NOMO-1 treated with DMSO at 0.1 percent for 48 hours (cell line): ENCODE data around the gene SH2B2.
"Not testable (repeated sequence)": the region's sequence is repeated elsewhere in the genome, so short reads cannot be mapped to it uniquely, and the experiment has no call there.

Source experiments
- DNase-seq: peaks from one replicate; lab custom pipeline; 2025; ENCODE audit not compliant: unreplicated experiment; lab: John Stamatoyannopoulos, UW

SH2B2 gene

DNA sequence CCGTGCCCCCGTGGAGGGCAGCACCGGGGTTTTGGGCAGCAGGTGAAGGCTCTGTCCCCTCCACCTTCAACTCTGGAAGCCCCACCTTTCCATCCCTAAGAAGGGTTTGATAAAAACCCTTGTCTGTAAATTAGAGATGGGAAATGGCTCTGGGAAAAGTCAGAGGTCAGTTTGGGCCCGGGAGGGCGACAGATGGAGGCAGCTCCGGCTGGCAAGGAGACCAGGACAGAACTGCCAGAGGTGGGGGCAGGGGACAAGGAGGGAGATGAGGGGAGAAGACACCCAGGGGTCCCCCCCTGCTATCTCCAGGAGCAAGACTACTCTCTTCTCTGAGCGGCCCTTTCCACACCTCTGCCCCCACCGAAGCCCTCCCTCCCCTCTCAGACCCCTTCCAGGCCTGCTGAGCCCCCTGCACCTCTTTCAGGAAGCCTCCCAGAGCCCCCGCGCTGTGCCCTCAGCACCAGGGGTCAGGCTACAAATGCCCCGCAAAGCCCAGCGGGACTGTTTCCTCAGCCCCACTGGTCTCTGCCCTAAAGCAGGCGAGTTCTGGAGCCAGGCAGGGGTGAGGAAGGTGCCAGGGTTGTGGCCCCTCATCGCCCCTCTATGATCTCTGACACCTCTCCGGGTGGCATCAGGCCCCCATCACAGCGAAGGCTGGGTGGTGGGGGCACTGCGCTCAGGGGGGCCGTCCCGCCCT is 980 bp upstream of the SH2B2 start:
- DNase-seq = peak; percentile 43

DNA sequence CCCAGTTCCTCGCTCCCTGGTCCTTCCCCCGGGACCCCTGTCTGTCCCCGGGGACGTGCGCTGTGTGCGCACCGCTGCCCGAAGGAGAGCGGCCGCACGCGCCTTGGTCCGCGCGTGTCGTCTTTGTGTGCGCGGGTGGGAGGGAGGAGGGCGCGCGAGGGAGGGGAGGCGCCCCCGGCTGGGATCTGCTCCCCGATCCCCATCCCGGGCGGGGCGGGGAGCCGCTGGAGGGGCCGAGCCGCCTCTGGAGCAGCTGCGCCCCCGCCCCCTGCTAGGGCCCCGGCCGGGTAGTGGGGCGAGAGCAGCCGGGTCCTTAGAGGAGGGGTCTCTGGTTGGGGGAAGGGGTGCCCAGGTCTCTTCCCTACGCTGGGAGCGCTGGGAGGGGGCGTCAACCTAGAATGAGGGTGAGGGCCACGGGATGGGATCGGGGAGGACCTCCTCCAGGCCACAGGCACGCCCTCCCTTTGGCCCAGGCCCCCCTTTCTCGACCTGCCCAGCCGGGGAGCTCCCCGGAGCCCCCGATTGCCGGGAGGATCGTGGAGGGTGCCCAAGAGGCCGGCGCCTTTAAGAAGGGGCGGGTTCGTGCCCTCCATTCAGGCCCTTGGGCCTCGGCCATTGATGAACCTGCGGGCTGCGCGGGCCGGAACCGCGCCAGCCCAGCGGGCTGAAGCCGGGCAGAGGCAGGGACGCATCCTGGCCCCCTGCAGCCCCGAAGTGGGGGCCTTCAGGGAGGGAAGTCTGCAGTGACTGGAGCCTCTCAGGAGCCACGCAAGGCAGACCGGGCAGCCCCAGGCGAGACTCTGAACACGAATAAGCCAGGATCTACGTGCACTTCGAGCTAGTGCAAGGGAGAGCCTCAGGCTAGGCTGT is 678 bp downstream of the SH2B2 start:
- DNase-seq = peak; percentile 56

DNA sequence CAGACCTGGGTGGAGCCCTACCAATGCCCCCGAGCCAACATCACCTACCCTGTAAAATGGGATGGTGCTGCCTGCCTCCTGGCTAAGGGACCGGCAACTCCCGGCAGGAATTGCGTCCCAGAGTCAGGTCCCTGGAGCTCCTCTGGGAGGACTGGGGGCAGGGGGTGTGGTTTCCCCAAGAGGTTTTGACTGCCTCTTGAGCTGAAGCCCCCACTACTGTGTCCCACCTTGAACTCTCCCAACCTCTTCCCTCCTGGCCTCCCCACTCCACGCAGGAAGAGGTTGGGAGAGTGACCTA is 1.3 kb downstream of the SH2B2 start:
- DNase-seq = no peak

DNA sequence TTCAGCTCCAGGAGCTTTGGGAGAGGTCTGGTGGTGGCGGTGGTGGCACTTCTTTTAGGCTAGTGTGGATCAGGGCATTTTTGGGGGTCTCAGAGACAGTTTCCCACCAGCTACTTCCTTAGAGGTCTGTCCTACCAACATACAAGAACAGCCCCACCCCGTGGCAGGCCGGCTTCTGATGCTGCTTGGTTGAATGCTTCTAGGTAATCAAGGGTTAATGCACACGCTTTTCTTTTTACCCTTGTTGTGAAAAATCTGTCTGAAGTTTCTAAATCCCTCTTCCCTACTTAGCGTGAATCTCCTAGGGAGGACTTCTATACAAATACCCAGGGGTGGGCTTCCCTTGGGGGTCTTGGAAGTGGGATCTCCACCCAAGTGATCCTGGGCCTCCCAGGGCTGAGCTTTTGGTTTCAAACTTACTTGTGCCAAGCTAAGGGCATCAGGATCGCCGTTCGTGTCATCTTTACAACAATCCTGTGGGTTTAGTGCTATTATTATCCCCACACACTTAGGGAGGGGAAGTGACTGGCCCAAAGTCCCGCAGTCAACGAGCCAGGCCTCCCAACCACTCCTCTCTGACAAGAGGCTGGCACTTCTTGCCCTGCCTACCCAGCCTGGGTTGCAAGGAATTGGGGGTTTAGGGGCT is 1.7 kb downstream of the SH2B2 start:
- peak; percentile 74 for DNase-seq

DNA sequence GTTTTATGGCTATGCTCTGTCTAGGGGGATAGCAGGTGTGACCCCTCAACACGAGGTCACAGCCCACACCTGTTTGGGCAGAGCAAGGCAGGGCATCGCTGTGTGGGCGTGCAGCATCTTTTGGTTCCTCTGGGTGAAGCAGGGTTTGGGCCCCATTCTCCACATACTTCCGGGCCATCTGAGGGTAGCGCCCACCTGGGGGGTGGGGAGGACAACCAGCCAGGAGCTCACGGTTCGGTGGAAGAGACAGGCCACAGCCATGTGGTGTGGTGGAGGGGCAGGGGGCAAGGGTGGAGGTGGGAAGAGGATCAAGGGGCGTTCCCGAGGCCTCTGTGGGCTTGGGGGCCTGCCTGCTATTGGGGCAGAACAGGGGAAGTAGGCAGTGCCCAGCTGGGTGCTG is 2.4 kb downstream of the SH2B2 start:
- DNase-seq = no peak

DNA sequence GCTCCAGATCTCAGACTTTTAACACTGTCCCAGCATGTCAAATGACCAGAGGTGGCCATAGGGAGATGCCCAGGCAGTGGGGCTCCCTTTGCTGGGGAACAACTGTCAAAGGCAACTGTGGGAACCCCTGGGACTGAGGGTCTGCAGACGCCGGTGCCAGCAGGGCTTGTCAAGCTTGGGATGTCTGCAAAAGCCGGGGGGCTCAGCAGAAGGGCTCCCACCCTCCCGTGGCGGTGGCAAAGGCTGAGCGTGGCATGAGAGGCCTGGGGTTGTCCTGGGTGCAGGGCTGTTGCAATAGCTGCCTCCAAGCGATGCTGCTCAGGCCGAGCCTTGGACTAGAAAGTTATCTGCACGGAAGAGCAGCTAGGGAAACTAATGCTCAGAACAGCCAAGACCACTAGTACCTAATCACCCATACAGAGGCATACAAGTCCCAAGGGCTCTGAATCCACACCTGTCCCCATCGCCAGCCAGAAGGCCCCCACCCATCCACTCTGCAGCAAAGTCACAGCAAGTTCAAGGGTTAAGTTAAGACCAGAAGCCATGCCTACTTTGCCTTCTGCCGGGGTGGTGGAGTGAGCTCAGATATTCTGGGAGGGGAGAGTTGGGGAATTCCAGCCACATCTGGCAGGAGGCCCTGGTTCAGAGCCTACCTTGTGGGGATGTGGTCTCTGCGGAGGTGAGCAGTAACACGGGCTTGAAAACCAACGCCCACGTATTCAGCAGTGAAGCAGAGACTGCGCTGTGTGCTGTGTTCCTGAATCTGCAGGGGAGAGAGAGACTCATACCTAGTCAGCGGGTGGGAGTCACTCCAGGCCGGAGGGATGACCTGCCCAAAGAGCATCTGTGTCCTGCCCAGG is 4.6 kb downstream of the SH2B2 start:
- DNase-seq = no peak

DNA sequence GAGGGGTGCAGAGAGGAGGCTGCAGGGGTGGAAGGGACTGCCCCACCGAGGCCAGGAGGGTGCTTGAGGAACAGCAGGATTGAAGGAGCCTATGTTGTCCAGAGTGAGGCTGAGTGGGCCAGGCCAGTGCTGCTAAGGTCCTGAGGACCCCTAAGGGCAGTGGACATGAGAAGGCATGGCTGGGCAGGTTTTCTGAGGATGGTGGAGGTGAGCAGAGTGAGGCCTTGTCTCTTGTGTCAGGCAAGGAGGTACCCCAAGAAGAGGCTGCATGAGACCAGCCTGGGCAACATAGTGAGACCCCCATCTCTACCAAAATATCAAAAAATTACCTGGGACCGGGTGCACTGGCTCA is 5.2 kb downstream of the SH2B2 start:
- no peak for DNase-seq

DNA sequence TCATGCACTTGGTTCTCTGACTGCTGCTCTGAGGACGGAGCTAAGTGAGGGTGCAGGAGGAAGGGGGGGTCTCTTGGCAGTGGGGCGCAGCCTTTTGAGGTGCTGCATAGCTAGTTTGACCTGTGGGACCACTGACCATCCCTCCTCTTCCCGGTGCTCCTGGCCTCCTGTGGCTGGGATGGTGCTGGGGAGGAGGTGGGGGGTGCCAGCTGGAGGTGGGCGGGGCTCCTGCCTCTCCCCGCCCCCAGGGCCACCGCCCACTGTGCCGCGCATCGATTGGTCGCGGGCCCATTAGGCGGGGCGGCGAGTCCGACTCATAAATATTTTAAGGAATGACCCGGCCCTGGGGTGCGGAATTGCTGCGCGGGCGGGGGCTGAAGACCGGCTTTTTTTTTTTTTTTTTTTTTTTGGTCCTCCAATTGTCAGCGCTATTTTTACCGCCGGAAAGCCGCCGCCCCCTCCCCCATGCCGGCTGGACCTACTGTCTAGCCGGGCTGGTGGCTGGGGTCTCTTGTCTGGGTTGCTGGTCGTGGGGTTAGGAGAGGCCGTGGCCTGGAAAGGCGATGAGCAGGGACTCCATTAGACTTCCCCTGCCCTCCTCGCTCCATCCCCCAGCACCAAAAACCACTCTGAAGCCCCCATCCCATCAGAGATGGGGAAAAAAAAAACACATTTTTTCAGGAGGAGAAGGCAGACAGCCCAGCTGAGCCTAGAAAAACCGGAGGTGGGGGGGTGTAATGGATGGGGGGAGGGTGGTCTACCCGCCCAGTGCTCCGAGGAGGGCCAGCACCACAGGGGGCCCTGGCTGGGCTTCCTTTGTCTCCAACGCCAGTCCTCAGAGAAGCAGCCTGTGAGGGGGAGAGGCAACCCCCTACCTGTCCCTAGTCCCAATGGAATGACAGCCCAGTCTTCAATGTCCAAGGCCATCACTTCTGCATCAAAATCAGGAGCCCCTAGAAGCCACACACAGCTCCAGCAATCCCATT is 6.4 kb downstream of the SH2B2 start:
- no peak for DNase-seq

DNA sequence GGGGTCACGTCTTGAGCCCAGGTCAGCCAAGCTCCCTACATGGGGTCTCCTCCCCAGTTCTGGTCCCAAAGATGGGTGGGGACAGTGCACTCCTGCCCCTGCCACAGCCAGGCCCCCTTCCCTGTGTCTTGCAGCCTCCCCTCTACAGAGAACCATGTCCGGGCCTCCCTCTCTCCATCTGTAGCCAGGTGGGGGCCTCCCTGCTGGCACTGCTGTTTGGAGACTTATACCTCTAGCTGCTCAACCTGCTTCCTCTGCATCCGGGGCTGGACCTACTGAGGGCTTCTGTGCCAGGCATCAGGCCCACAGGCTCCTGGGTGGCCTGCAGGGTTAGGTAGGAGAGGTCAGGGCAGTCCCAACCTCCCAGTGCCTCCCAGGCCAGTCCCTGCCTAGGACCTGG is 7.9 kb downstream of the SH2B2 start:
- no peak for DNase-seq

DNA sequence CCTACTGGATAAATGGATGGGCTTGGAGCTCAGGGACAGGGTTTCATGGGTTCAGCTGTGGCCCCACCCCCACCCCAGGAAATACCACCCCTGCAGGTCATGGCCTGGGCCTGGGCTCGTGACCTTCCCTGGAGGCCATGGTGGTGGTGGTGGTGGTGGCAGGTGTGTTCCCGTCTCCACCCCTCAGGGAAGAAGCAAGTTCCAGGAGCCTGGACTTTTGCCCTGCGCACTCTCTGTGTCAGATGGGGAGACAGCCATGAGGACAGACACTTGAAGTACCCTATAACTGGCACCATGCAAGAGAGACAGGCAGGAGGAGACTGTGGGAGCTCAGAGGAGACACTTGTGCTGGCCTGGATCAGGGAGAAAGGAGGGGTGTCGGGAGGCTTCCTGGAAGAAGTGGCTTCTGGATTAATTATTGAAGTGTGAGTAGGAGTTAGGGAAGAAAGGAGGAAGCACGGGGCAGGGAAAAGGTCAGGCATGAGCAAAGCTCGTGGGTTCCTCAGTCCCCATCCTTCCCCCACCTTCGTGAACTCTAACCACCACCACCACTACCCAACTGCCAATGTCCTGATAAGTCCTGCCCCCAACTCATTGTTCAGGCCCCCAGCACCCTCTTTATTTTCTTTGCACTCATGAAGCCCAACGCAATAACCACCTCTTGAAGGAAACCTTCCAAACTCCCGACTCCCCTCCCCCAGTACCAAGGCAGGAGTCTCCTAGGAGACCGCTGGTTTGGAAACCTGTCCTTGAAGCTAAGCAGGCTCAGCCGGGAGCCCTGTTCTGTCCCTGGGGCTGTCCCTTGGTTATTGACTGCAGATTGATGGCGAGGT is 8.9 kb downstream of the SH2B2 start:
- no peak for DNase-seq

DNA sequence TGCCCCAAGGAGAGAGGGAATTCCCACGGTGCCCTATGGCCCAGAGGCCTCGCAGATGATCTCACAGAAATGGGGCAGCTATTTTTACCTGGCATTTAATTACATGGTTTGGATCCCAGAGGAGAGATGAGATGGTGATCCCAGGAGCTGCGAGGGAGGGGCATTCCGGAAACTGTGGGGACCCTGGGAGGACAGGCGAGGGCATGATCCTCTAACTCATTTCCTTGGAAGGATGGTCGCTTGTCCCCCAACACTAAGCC is 9.4 kb downstream of the SH2B2 start:
- no peak for DNase-seq

DNA sequence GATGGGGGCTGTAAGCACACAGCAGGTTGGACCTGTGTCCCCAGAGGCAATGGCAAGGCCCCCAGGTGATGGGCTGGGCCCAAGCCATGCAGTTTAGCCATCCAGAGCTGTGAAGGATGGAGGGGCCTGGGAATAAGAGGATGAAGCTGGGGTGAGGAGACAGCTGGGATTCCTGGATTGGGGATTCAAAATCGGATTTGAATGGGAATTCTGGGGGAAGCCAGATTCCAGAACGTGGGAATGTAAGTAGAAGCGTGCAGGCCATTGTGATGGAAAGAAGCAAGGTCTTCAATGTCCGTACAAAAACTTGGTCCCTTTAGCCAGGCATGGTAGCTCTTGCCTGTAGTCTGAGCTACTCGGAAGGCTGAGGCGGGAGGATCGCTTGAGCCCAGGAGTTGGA is 9.8 kb downstream of the SH2B2 start:
- no peak for DNase-seq

DNA sequence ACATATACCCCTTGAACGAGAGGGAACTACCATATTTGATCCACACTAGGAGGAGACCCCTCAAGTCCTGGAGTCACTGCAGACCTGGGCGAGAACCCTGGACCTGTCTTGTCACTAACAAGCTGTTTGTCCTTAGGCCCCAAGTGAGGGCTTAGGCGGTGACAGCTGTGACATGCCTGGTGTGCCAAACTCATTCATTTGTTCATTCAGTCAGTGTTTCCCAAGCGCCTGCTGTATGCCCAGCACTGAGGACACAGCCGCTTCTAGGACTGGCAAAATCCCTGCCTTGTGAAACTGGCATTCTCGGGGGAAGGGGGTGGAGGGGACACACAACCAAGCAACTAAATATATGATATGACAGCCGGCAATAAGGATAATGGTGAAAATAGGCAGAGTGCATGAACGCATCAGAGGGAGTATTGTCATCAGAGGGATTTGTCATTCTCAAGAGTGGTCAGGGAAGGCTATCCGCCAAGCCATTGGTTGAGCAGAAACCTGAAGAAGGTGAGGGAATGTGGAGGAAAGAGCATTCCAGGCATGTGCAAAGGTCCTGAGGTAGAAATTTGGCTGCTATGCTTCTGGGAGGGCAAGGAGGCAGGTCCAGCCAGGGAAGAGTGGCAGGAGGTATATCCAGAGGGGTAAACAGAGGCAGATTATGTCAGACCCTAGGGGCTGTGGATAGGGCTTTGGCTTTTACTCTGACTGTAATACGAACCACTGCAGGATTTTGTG is 11.0 kb downstream of the SH2B2 start:
- DNase-seq = no peak

DNA sequence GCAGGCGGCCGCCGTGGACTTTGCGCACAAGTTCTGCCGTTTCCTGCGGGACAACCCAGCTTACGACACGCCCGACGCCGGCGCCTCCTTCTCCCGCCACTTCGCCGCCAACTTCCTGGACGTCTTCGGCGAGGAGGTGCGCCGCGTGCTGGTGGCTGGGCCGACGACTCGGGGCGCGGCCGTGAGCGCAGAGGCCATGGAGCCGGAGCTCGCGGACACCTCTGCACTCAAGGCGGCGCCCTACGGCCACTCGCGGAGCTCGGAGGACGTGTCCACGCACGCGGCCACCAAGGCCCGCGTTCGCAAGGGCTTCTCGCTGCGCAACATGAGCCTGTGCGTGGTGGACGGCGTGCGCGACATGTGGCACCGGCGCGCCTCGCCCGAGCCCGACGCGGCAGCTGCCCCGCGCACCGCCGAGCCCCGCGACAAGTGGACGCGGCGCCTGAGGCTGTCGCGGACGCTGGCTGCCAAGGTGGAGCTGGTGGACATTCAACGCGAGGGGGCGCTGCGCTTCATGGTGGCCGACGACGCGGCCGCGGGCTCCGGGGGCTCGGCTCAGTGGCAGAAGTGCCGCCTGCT is 14.1 kb downstream of the SH2B2 start:
- no peak for DNase-seq

DNA sequence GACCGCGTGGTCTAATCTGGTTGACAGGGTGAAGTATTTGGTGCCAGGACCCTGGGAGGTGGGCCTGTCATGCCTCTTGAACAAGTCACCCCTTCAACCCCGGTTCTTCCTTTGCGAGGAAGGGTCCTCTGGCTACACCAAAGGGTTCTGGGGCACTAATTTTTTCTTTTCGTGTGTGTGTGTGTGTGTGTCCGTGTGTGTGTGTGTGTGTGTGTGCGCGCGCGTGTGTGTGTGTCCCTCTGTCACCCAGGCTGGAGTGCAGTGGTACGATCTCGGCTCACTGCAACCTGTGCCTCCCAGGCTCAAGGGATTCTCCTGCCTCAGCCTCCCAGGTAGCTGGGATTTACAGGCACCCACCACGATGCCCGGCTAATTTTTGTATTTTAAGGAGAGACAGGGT is 14.7 kb downstream of the SH2B2 start:
- DNase-seq = not testable (repeated sequence)

DNA sequence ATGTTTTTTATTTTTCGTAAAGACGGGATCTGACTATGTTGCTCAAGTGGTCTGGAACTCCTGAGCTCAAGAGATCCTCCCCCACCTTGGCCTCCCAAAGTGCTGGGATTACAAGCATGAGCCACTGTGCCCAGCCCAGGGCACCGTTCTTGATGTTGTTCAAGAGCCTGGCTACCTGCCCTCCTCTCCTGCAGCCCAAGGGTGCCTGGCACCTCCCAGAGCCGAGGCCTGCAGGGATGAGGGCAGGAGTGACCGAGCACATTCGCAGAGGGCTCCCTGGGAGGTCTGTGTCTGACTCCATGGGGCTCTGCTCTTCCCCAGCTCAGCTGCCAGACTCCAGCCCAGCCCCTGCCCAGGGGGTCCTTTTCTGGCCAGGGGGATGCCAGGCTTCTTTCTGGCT is 15.4 kb downstream of the SH2B2 start:
- DNase-seq = no peak

DNA sequence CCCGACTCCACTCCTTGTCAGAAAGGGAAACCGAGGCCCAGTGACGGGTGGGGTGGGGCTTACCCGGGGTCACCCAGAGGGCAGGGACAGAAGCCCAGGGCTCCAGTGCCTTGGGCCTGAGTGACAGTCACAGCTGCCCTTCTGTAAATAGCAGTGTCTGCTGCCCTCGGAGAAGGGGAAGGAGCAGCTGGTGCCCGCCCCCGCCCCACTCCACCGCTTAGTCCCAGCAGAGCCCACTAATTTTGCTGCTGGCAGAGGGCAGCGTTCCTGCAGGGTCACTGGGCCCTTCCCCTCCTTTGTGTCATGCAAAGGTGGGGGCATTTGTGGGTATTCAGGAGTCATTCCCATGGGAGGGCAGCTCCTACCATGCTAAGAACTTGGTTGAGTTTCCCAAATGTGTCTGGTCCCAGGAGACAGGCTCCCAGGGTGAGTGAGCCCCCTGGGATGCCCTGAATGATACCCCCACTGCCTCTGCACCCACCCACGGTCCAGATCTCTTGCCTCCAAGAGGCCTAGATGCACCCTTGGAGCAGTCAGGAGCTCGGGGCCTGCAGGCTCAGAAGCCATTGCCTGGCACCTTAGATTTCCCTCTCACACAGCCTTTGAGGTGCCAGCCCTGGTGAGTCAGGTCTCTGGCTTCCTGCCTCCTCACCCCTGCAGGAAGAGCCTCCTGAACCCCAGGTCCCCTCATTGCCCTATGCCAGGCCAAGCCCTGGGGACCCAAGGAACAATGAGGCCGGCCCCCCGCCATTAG is 17.2 kb downstream of the SH2B2 start:
- no peak for DNase-seq

DNA sequence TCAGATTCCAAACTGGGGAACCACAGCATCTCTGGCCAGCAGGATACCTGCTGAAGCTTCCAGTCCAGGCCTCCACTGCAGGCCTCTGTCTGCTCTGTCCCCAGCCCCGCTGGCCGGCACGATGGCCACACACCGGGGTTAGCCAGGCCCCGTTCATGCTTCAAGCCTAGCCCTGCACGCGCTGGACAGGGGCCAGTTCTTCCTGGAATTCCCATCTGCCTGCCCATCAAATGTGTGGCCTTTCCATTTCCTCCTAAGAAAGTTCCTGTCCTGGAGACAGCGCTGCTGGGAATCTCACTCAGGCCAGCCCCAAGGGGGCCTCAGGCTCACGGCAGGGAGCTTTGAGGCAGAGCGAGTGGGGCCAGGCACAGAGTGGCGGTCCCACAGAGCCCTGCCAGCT is 18.0 kb downstream of the SH2B2 start:
- no peak for DNase-seq
